Panc1 (cell line): ENCODE measurements around the gene OR1B1. TPM values are rescaled to one million over a fixed set of nuclear protein-coding genes. Genes with fewer than 3 reads are reported as not detected.

ENCODE experiments used
- ATAC-seq: fragments of 200-7000 bp; cut with Tn5 transposase; 2 replicates; pipeline ENCODE4 v1.9.1; 2020; ENCODE audit warnings: mild to moderate bottlenecking, moderate library complexity
- BruUV-seq: library from RNA; stranded (reverse); fragments of 400-500 nt; replicated peaks from 2 replicates; lab custom pipeline; 2021; lab: Mats Ljungman, UMichigan
- CTCF ChIA-PET: fragments of 300-600 bp; sonication (Branson Sonifier 250); formaldehyde crosslinking; loops from one replicate; lab custom pipeline; 2022; ENCODE audit warnings: antibody characterized with exemption; lab: Charles Lee
- POLR2A ChIA-PET: fragments of 300-600 bp; sonication (Branson Sonifier 250); formaldehyde crosslinking; loops from one replicate; lab custom pipeline; 2022; ENCODE audit warnings: antibody characterized with exemption; lab: Charles Lee
- DNase-seq: peaks from one replicate; pipeline ENCODE4 v3.0.0-alpha.2; 2010; ENCODE audit warnings: low read depth, low spot score
- H3K27ac ChIP-seq: 2 replicates; pipeline ENCODE4 v1.5.1; 2011; ENCODE audit warnings: mild to moderate bottlenecking, low read length, inconsistent platforms
- H3K27me3 ChIP-seq: fragments of 200-500 bp; sonication (Bioruptor generic); 2 replicates; pipeline ENCODE4 v1.6.0; 2014; ENCODE audit warnings: low read length, inconsistent platforms; ENCODE audit not compliant: control insufficient read depth, insufficient read depth
- H3K36me3 ChIP-seq: fragments of 200-500 bp; sonication (Bioruptor generic); 2 replicates; pipeline ENCODE4 v1.5.1; 2014; ENCODE audit warnings: inconsistent platforms, mild to moderate bottlenecking, low read length, moderate library complexity; ENCODE audit not compliant: control insufficient read depth, insufficient read depth
- H3K4me1 ChIP-seq: 2 replicates; pipeline ENCODE4 v1.5.1; 2011; ENCODE audit warnings: inconsistent platforms, mild to moderate bottlenecking, low read length, moderate library complexity; ENCODE audit not compliant: control insufficient read depth, insufficient read depth
- H3K4me3 ChIP-seq, 2 experiments: 2 replicates each; pipeline ENCODE4 v1.5.1; 2011 to 2012; ENCODE audit warnings: low read depth in 2 of 2, low read length in 2 of 2, mild to moderate bottlenecking in 2 of 2, inconsistent platforms in 1 of 2, moderate library complexity in 1 of 2
- H3K9me3 ChIP-seq: fragments of 200-500 bp; sonication (Bioruptor generic); 2 replicates; pipeline ENCODE4 v1.5.1; 2014; ENCODE audit warnings: low read depth, mild to moderate bottlenecking, inconsistent platforms, low read length, moderate library complexity; ENCODE audit not compliant: control insufficient read depth, insufficient read depth
- CTCF ChIP-seq: fragments of 450-650 bp; IDR thresholded peaks from 2 replicates; pipeline ENCODE4 v1.5.1; 2017; ENCODE audit warnings: mild to moderate bottlenecking
- POLR2AphosphoS5 ChIP-seq: IDR thresholded peaks from 2 replicates; pipeline ENCODE4 v1.6.1; 2012; ENCODE audit warnings: mild to moderate bottlenecking, low read depth, low read length, moderate library complexity
- REST ChIP-seq, 2 experiments: IDR thresholded peaks; 2 replicates each; pipeline ENCODE4 v1.6.1; 2011 to 2012; ENCODE audit warnings: low read depth in 2 of 2, control low read depth in 1 of 2, low read length in 1 of 2, mild to moderate bottlenecking in 1 of 2, moderate library complexity in 1 of 2; ENCODE audit not compliant: insufficient read depth in 1 of 2
- TCF7L2 ChIP-seq: IDR thresholded peaks from 2 replicates; pipeline ENCODE4 v1.6.1; 2011; ENCODE audit warnings: mild to moderate bottlenecking, low read depth, low read length, inconsistent platforms
- in situ Hi-C: cut with HindIII; loops from 2 replicates; pipeline ENCODE4 v1.10.0; 2016; ENCODE audit warnings: low sequenced_read_pairs, low pct_unique_long_range_greater_than_20kb
- intact Hi-C: fragments of 100-400 bp; cut with micrococcal nuclease; formaldehyde crosslinking; loops from one replicate; pipeline ENCODE4 v1.10.0; 2022; ENCODE audit not compliant: unreplicated experiment
- total RNA-seq: library from RNA; stranded (reverse); gene quantifications from one replicate; pipeline ENCODE4 v1.2.1, GENCODE V29; 2021; ENCODE audit not compliant: unreplicated experiment

Gene OR1B1
- total RNA-seq, 1 experiment from 2014 or later: not detected

DNA sequence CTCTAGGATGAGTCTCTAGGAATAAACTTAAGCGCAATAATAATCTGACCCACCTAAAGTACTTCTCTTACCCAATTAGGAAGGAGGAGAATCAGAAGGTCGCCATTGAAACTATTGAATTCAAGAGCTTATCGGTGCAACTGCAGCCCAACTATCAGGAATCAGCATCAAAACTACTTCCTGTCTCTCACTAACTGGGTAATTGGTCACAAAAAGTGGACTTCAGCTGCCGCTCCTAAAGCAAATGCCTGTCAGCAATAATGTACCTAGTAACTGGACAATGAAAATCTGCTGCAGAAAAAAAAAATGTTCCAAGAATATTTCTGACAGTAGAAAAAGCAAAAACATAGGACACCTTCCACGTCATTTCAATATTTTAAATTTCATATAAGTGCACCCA, 77.6 kb downstream of the OR1B1 start:
- DNase-seq (no peak), ATAC-seq (no peak)
- TF ChIP-seq CTCF: no peak
- no peak for TF ChIP-seq REST (IDR thresholded peaks at IDR 0.05; ENCODE audit: insufficient read depth in 1 of 2, low read depth in 2 of 2, low read length in 1 of 2)
- TF ChIP-seq TCF7L2: no peak
- TF ChIP-seq POLR2AphosphoS5: no peak
- H3K4me1 ChIP-seq: no peaks in the 10 kb centered on the region
- no peak overlapping the region for H3K4me3 ChIP-seq
- H3K27ac ChIP-seq: no peak overlapping the region
- POLR2A ChIA-PET: no interaction called here
- no peaks in the 10 kb centered on the region for H3K36me3 ChIP-seq
- CTCF ChIA-PET: no interaction called here
- in situ Hi-C loops (no loop called here), intact Hi-C loops (no loop called here)
- no TSS peak for BruUV-seq
- no peaks in the 10 kb centered on the region for H3K9me3 ChIP-seq
- H3K27me3 ChIP-seq: no peaks in the 10 kb centered on the region

Other genes with a start within 250 kb of the OR1B1 start
- gene OR1J1, start 179.7 kb downstream of the OR1B1 start, total RNA-seq: not detected
- gene OR1J2, start 146.8 kb downstream of the OR1B1 start, total RNA-seq: not detected
- gene OR1J4, start 138.5 kb downstream of the OR1B1 start, total RNA-seq: not detected
- gene OR1N1, start 130.3 kb downstream of the OR1B1 start, total RNA-seq: not detected
- gene OR1N2, start 104.5 kb downstream of the OR1B1 start, total RNA-seq: not detected
- not detected for gene OR1L8, start 74.2 kb downstream of the OR1B1 start, total RNA-seq
- not detected for gene OR1Q1, start 42.9 kb downstream of the OR1B1 start, total RNA-seq
- gene OR1L1, start 4.1 kb upstream of the OR1B1 start, total RNA-seq: not detected
- not detected for gene OR1L3, start 17.5 kb upstream of the OR1B1 start, total RNA-seq
- gene OR1L4, start 66.4 kb upstream of the OR1B1 start, total RNA-seq: not detected
- not detected for gene OR1L6, start 84.7 kb upstream of the OR1B1 start, total RNA-seq
- gene OR5C1, start 131.3 kb upstream of the OR1B1 start, total RNA-seq: not detected
- not detected for gene OR1K1, start 142.5 kb upstream of the OR1B1 start, total RNA-seq
- gene PDCL, start 171.0 kb upstream of the OR1B1 start, total RNA-seq: 12.4 TPM
- gene RC3H2, start 247.7 kb upstream of the OR1B1 start, total RNA-seq: 57.6 TPM